Neural progenitor cell (in vitro differentiated cells): ENCODE measurements around the gene PRKD1.

Experiments
- EZH2 ChIP-seq: fragments of 200-600 bp; sonication (generic); IDR thresholded peaks from 2 replicates; pipeline ENCODE4 v1.6.1; 2017; ENCODE audit warnings: antibody characterized with exemption, mild to moderate bottlenecking, moderate library complexity
- EZH2phosphoT487 ChIP-seq: fragments of 200-600 bp; sonication (generic); IDR thresholded peaks from 2 replicates; pipeline ENCODE4 v1.6.1; 2017; ENCODE audit warnings: antibody characterized with exemption
- TF ChIP-seq, protein P1 (sequence below): fragments of 200-600 bp; sonication (generic); IDR thresholded peaks from 2 replicates; pipeline ENCODE4 v1.5.1; 2017; ENCODE audit warnings: antibody characterized with exemption, mild to moderate bottlenecking

DNA sequence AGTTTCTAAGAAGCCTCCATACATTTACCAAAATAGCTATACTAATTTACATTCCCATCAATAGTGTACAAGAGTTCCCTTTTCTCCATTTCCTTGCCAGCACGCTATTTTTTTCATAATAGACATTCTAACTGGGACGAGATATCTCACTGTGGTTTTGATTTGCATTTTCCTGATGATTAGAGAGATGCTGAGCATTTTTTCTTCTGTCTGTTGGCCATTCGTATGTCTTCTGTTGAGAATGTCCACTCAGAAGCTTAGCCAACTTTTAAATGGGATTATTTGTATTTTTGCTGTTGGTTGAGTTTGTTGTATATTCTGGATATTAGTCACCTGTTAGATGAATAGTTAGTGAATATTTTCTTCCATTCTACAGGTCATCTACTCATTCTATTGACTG, 144.1 kb downstream of the PRKD1 start:
- TF ChIP-seq, protein P1, sequence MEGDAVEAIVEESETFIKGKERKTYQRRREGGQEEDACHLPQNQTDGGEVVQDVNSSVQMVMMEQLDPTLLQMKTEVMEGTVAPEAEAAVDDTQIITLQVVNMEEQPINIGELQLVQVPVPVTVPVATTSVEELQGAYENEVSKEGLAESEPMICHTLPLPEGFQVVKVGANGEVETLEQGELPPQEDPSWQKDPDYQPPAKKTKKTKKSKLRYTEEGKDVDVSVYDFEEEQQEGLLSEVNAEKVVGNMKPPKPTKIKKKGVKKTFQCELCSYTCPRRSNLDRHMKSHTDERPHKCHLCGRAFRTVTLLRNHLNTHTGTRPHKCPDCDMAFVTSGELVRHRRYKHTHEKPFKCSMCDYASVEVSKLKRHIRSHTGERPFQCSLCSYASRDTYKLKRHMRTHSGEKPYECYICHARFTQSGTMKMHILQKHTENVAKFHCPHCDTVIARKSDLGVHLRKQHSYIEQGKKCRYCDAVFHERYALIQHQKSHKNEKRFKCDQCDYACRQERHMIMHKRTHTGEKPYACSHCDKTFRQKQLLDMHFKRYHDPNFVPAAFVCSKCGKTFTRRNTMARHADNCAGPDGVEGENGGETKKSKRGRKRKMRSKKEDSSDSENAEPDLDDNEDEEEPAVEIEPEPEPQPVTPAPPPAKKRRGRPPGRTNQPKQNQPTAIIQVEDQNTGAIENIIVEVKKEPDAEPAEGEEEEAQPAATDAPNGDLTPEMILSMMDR, result no peak
- TF ChIP-seq EZH2 (no peak), EZH2phosphoT487 (no peak)
